ENCODE data around the gene ABO. TPM values are rescaled to one million over a fixed set of nuclear protein-coding genes. Genes with fewer than 3 reads are reported as not detected.

Gene ABO
- total and polyA plus RNA-seq, 9 of the 15 experiments (the other 6 are each of a cell fraction or from before 2014, with no cell fraction given): 5.0 to 21.9 (median 11.9) TPM

DNA sequence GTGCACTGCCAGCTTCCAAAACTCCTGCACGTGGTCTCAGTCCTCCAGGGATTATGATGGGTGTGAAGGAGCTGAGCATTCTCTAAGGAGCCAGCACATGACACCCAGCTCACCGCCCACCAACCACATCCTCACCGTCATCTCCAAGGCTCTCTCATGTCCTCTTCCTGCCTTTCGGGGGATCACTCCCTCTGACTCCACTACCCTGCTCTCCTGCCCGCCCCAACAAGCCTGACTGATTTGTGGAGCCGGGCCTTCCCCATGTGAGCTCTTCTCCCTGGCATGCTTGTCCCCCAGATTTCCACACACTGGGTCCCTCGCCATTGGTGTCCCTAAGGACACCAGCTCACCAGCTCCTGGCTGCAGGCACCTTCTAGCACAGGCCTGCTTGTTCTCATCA lies 1.9 kb downstream of the ABO start (continued):
- TF ChIP-seq, protein P1, sequence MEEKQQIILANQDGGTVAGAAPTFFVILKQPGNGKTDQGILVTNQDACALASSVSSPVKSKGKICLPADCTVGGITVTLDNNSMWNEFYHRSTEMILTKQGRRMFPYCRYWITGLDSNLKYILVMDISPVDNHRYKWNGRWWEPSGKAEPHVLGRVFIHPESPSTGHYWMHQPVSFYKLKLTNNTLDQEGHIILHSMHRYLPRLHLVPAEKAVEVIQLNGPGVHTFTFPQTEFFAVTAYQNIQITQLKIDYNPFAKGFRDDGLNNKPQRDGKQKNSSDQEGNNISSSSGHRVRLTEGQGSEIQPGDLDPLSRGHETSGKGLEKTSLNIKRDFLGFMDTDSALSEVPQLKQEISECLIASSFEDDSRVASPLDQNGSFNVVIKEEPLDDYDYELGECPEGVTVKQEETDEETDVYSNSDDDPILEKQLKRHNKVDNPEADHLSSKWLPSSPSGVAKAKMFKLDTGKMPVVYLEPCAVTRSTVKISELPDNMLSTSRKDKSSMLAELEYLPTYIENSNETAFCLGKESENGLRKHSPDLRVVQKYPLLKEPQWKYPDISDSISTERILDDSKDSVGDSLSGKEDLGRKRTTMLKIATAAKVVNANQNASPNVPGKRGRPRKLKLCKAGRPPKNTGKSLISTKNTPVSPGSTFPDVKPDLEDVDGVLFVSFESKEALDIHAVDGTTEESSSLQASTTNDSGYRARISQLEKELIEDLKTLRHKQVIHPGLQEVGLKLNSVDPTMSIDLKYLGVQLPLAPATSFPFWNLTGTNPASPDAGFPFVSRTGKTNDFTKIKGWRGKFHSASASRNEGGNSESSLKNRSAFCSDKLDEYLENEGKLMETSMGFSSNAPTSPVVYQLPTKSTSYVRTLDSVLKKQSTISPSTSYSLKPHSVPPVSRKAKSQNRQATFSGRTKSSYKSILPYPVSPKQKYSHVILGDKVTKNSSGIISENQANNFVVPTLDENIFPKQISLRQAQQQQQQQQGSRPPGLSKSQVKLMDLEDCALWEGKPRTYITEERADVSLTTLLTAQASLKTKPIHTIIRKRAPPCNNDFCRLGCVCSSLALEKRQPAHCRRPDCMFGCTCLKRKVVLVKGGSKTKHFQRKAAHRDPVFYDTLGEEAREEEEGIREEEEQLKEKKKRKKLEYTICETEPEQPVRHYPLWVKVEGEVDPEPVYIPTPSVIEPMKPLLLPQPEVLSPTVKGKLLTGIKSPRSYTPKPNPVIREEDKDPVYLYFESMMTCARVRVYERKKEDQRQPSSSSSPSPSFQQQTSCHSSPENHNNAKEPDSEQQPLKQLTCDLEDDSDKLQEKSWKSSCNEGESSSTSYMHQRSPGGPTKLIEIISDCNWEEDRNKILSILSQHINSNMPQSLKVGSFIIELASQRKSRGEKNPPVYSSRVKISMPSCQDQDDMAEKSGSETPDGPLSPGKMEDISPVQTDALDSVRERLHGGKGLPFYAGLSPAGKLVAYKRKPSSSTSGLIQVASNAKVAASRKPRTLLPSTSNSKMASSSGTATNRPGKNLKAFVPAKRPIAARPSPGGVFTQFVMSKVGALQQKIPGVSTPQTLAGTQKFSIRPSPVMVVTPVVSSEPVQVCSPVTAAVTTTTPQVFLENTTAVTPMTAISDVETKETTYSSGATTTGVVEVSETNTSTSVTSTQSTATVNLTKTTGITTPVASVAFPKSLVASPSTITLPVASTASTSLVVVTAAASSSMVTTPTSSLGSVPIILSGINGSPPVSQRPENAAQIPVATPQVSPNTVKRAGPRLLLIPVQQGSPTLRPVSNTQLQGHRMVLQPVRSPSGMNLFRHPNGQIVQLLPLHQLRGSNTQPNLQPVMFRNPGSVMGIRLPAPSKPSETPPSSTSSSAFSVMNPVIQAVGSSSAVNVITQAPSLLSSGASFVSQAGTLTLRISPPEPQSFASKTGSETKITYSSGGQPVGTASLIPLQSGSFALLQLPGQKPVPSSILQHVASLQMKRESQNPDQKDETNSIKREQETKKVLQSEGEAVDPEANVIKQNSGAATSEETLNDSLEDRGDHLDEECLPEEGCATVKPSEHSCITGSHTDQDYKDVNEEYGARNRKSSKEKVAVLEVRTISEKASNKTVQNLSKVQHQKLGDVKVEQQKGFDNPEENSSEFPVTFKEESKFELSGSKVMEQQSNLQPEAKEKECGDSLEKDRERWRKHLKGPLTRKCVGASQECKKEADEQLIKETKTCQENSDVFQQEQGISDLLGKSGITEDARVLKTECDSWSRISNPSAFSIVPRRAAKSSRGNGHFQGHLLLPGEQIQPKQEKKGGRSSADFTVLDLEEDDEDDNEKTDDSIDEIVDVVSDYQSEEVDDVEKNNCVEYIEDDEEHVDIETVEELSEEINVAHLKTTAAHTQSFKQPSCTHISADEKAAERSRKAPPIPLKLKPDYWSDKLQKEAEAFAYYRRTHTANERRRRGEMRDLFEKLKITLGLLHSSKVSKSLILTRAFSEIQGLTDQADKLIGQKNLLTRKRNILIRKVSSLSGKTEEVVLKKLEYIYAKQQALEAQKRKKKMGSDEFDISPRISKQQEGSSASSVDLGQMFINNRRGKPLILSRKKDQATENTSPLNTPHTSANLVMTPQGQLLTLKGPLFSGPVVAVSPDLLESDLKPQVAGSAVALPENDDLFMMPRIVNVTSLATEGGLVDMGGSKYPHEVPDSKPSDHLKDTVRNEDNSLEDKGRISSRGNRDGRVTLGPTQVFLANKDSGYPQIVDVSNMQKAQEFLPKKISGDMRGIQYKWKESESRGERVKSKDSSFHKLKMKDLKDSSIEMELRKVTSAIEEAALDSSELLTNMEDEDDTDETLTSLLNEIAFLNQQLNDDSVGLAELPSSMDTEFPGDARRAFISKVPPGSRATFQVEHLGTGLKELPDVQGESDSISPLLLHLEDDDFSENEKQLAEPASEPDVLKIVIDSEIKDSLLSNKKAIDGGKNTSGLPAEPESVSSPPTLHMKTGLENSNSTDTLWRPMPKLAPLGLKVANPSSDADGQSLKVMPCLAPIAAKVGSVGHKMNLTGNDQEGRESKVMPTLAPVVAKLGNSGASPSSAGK (IDR thresholded peaks at IDR 0.05): peak; percentile 64
- no peak for TF ChIP-seq HLTF (IDR thresholded peaks at IDR 0.05)
- TF ChIP-seq GABPB2 (CRISPR knock-in tag; conservative IDR thresholded peaks at IDR 0.05): no peak
- no peak for TF ChIP-seq RFX7 (CRISPR knock-in tag; IDR thresholded peaks at IDR 0.05)
- TF ChIP-seq L3MBTL2 (IDR thresholded peaks at IDR 0.05): peak; percentile 70
- no peak for TF ChIP-seq RREB1 (CRISPR knock-in tag; IDR thresholded peaks at IDR 0.05)
- TF ChIP-seq MLLT1 (IDR thresholded peaks at IDR 0.05): no peak
- TF ChIP-seq HDGF (IDR thresholded peaks at IDR 0.05): peak; percentile 62; the same call in 1 of the 2 replicates
- 0 out of 2 replicates have a peak, but pooled peaks have one; percentile 23 for TF ChIP-seq CXXC5 (CRISPR knock-in tag; IDR thresholded peaks at IDR 0.05)

Measured in K562 (cell line).